Suprapubic skin (tissue), 4 donors: ENCODE results near the gene HIVEP2.

Experiments
- CTCF ChIP-seq, 2 donors: fragments of 200-600 bp in 1 of 2; fragments of 450-650 bp in 1 of 2; sonication (generic) in 1 of 2; IDR thresholded peaks; one replicate each; pipeline ENCODE4 v1.5.1; 2016 to 2019; ENCODE audit warnings: antibody characterized with exemption in 2 of 2, mild to moderate bottlenecking in 1 of 2, moderate library complexity in 1 of 2
- EP300 ChIP-seq: sonication (generic); formaldehyde crosslinking; IDR thresholded peaks from one replicate; pipeline ENCODE4 v1.6.1; 2017; ENCODE audit warnings: antibody characterized with exemption
- POLR2A ChIP-seq, 2 donors: fragments of 450-650 bp; IDR thresholded peaks; one replicate each; pipeline ENCODE4 v1.6.1; 2017; ENCODE audit warnings: antibody characterized with exemption in 2 of 2, mild to moderate bottlenecking in 2 of 2, moderate library complexity in 2 of 2
- POLR2AphosphoS5 ChIP-seq, 3 donors: sonication (generic); formaldehyde crosslinking; IDR thresholded peaks; one replicate each; pipeline ENCODE4 v1.6.1; 2017; ENCODE audit warnings: antibody characterized with exemption in 3 of 3

GRCh38 chr6:142965164-142965563 is 20.2 kb upstream of the HIVEP2 start:
- TF ChIP-seq POLR2A (IDR thresholded peaks at IDR 0.05): no peak
- TF ChIP-seq EP300: no peak
- no peak for TF ChIP-seq CTCF (IDR thresholded peaks at IDR 0.05)
- no peak for TF ChIP-seq POLR2AphosphoS5 (IDR thresholded peaks at IDR 0.05)
